CD4-positive, alpha-beta T cell treated with Interleukin-17A for 1 hour (primary cell): ENCODE results near the gene IDI2.

ENCODE experiments used
- DNase-seq: peaks from one replicate; pipeline ENCODE4 v3.0.0-alpha.2; 2020

Gene IDI2

DNA sequence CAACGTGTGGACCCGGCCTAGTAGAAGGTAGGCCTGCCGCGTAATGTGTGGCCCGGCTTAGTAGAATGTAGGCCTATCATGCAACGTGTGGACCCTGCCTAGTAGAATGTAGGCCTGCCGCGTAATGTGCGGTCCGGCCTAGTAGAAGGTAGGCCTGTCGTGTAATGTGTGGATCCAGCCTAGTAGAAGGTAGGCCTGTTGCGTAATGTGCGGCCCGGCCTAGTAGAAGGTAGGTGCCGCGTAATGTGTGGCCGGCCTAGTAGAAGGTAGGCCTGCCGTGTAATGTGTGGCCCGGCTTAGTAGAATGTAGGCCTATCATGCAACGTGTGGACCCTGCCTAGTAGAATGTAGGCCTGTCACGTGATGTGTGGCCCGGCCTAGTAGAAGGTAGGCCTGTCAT, 49.3 kb downstream of the IDI2 start:
- no peak for DNase-seq

GRCh38 chr10:974785-975074, 50.9 kb downstream of the IDI2 start:
- no peak for DNase-seq

GRCh38 chr10:974038-974784, 51.4 kb downstream of the IDI2 start:
- DNase-seq: no peak

GRCh38 chr10:972763-973162, 52.9 kb downstream of the IDI2 start:
- DNase-seq: no peak

DNA sequence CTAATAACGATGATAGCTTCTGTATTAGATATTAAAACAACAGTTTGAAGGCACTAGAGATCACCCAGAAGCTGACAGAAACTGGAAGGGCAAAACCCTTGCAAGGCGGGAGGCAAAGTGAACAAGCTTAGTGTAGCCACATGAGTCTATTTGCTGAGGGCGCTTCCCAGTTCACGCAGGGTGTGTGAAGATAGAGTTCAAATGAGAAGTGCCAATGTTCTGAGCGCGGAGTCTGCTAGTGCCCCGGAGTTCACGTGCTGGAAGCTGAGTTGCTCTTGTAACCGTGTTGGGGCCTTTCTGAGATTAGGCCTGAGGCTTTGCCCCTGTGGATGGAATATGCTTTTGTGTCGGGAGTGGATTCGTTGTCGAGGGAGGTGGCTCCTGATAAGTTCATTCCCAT, 54.0 kb downstream of the IDI2 start:
- DNase-seq: no peak

GRCh38 chr10:971150-971542, 54.5 kb downstream of the IDI2 start:
- DNase-seq: no peak

GRCh38 chr10:970311-971149, 55.1 kb downstream of the IDI2 start:
- DNase-seq: no peak

DNA sequence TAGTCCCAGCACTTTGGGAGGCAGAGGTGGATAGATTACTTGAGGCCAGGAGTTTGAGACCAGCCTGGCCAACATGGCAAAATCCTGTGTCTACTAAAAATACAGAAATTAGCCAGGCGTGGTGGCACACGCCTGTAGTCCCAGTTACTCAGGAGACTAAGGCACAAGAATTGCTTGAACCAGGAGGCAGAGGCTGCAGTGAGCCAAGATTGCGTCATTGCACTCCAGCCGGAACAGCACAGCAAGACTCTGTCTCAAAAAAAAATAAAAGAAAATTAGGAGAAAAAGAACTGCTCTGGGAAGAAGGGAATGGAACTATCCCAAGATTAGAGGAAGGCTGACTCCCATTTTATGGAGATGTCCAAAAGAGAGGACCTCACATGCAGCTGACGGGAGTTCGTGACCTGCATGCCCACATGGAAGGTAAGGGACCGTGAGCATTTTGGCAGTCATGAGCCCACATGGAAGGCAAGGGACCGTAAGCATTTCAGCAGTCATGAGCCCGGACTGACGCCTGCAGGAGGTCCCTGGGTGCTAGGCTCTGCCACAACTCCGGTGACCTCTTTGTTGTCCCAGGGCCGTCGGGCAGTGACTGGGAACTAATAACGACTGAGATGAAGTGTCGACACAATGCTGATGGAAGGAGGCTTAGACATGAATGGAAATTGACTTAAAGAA, 56.0 kb downstream of the IDI2 start:
- DNase-seq: no peak
